Measurements from ENCODE around the gene NOP53.
"Not testable (repeated sequence)": the region's sequence is repeated elsewhere in the genome, so short reads cannot be mapped to it uniquely, and the experiment has no call there.

NOP53 gene

DNA sequence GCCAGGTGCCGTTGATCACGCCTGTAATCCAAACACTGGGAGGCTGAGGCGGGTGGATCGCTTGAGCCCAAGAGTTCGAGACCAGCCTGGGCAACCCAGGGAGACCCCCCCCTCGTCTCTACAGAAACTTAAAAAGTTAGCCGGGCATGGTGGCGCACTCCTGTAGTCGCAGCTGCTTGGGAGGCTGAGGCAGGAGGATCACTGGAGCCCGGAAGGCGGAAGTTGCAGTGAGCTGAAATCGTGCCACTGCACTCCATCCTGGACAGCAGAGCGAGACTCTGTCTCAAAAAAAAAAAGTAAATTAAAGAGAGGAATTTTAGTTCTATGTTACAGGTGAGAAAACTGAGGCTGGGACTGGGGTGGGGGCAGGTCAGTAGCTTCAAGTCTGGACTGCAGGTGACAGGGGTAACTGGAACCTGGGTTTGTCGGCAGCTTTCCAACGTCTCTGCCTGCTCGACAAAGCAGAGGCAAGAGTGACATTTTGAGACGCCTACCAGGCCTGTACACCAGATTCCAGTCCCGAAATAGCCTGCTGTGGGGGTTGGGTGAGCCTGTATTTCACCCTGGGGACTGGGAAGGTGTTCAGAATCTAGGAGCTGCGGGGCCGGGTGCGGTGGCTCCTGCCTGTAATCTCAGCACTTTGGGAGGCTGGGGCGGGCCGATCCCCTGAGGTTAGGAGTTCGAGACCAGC, 34.3 kb downstream of the NOP53 start:
- no peak for FAIRE-seq

- FAIRE-seq = no peak
Measured at GRCh38 chr19:47780215-47780551, 34.8 kb downstream of the NOP53 start.

- FAIRE-seq = no peak
Measured at GRCh38 chr19:47781590-47782262, 36.4 kb downstream of the NOP53 start.

GRCh38 chr19:47786566-47786965, 41.2 kb downstream of the NOP53 start:
- FAIRE-seq = no peak

DNA sequence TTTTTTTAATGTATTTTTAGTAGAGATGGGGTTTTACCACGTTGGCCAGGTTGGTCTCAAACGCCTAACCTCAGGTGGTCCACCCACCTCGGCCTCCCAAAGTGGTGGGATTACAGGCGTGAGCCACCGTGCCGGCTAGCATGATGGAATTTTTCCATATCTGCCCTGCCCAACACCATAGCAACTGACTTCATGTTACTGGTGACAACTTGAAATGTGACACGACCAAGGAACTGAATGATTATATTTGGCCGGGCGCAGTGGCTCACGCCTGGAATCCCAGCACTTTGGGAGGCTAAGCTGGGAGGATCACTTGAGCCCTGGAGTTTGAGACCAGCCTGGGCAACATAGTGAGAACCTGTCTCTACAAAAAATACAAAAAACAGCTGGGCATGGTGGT, 42.0 kb downstream of the NOP53 start:
- FAIRE-seq = not testable (repeated sequence)

DNA sequence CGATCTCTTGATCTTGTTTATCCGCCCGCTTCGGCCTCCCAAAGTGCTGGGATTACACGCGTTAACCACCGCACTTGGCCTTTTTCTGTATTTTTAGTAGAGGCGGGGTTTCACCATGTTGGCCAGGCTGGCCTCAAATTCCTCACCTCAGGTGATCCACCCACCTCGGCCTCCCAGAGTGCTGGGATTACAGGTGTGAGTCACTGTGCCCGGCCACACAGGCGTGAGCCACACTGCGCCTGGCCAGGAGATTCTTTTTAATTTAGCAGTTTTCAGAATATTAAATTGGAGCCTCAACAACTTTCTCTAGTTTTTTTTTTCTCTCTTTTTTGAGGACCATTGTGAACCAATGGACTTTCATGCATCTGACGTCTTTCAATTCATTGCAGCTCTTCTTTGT, 44.5 kb downstream of the NOP53 start:
- FAIRE-seq = not testable (repeated sequence)

- FAIRE-seq = no peak
Measured at GRCh38 chr19:47790398-47790814, 45.1 kb downstream of the NOP53 start.

DNA sequence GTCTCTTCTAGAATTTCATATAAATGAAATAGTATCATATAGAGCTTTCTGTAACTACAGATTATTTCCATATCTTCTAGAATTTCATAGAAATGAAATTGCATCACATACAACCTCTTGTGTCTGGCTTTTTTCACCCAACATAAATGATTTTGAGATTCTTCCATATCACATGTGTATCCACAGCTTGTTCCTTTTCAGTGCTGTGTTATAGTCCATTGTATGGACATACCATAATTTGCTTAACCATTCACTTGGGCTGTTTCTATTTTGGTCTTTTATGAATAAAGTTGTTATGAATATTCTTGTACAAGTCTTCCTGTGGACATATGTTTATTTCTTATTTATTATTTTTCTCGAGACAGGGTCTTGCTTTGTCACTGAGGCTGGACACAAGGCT, 47.3 kb downstream of the NOP53 start:
- no peak for FAIRE-seq

DNA sequence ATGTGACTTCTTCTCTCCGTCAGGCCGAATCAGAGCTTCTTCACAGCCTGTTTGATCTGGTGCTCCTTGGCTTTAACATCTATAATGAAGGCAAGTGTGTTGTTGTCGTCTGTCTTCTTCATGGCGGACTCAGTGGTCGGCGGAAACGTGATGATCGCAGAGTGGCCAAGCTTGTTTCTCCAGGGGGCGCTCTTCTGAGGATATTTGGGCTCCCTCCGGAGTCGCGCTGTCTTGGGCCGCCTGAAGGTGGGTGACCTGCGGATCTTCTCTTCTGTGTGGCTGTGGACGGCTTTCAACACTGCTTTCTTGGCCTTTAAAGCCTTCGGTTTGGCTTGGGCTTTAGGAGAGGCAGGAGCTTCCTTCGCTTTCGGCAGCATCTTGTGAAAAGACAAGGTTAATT, 49.2 kb downstream of the NOP53 start:
- FAIRE-seq = no peak

GRCh38 chr19:47796785-47797184, 51.4 kb downstream of the NOP53 start:
- no peak for FAIRE-seq

DNA sequence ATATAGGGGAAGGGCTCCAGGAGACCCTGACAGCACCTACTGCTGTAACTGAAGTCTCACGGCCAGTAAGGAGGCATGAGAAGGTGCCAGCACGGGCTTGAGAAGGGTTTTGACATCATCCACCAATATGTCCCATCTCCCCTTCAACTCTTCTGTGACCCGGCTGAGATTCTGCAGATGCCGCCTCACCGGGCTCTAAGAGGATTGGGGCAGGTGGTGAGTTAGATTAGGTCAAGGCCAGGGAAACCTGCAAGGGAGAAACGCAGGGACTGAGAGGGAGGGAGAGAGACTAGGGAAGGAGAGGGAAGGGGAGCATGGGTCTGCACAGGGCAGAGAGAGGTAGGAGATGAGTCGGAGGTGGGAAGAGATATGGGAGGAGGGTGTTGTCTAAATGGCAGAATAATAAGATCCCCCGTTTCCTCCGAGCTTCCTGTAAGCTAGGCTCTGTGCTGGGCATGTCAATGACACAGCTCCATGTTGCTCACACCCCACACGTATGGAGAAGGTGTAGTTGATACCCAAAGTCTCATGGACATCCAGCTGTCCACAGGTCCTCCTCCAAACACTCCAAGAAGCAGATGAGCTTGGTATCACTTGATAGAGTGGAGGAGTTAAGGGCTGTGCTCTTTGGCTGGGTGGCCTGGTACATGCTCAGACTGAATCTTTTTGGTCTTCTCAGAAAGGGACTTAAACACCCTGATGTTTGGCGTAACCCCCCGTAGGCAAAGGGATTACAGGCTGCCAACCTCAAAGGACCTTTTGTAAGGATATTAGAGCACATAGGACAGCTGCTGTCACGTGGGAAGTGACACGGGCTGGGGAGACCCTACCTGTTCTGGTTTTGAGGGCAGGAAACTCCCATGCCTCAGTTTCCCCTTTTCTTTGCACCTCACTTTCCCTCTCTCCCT, 52.9 kb downstream of the NOP53 start:
- no peak for FAIRE-seq

DNA sequence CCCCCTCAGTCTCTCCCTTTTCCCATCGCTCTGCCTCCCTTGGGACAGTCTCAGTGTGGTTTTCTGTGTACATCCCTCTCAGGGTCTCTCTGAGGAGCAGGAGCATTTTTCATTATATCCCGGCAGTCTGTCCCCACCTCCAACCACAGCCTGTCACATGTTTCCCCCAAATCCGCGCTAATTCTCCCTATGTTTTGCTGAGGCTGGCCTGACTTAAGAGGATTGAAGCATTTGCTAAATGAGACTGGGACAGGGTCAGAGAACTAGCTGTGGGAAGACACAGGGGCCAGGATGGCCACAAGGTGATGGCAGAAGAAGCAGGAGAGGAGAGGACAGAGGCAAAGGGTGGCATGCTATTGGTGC, 53.5 kb downstream of the NOP53 start:
- no peak for FAIRE-seq

DNA sequence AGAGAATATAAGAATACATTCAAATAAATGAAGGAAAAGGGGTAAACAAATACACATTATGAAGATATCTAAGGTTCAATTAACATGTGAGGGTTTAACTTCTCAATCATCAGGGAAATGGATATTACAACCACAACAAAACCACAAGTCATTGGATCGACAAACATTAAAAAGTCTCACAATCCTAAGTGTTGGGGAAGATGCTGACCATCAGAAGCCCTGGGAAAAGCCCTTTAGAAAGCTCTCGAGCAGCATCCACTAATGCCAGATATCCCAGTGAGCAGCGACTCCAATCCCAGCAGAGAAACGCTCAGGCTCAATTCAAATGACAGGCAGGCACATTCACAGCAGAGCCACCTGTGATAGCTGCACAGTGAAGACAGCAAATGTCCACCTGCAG, 55.9 kb downstream of the NOP53 start:
- FAIRE-seq = no peak

DNA sequence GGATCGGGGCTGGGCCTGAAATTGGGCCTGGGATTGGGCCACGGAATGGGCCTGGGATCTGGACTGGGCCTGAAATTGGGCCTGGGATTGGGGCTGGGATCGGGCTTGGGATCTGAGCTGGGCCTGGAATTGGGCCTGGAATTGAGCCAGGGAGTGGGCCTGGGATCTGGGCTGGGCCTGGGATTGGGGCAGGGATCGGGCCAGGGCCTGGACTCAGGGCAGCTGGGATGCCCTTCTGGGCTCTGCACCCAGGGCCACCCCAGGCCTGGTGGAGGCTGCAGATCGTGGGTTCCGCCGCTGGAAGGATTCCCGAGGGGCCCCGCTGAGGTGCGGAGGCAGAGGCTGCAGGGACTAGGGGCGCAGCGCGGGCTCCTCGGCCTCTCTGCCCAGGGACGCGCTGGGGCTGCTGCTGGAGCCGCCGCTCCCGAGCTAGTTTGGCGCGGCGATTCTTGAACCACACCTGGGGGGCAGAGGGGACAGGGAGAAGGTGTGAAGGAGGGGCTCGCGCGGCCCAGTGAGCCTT, 57.2 kb downstream of the NOP53 start:
- no peak for FAIRE-seq

- not testable (repeated sequence) for FAIRE-seq
Measured at GRCh38 chr19:47803148-47803547, 57.8 kb downstream of the NOP53 start.

- not testable (repeated sequence) for FAIRE-seq
Measured at GRCh38 chr19:47803671-47804070, 58.3 kb downstream of the NOP53 start.

DNA sequence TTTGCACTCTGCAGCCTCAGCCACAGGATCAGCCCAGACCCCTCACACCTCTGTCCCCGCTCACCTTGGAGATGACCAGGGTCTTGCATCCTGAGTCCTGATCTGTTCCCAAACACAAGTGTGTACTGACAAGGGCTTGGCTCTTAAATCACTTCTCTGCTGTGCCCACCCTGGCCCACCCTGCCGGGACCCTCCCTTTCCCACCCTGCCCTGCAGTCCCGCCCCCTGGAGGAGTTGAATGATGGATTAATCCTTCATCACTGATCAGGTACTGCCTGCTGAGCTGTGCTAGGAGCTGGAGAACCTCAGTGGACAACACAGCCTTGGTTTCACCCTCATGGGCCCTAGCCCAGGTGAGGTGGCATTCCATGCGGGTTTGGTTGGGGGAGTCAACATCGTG, 59.1 kb downstream of the NOP53 start, which contains the start of gene TPRX1:
Gene TPRX1 (minus strand): TSS at position 101 of the 400 bp plus-strand sequence. CDS start 12 bp downstream, at position 89.
- not testable (repeated sequence) for FAIRE-seq

- no peak for FAIRE-seq
Measured at GRCh38 chr19:47805313-47805712, 60.0 kb downstream of the NOP53 start.

- no peak for FAIRE-seq
Measured at GRCh38 chr19:47806435-47806834, 61.1 kb downstream of the NOP53 start.
